SK-N-MC (cell line): ENCODE data around the gene CACHD1.

Experiments used
- EZH2 ChIP-seq: fragments of 200-600 bp; sonication (generic); IDR thresholded peaks from one replicate; pipeline ENCODE4 v1.6.1; 2017; ENCODE audit warnings: antibody characterized with exemption
- FOXP2 ChIP-seq: optimal IDR thresholded peaks from 2 replicates; pipeline ENCODE3; 2011; ENCODE audit warnings: mild to moderate bottlenecking, moderate library complexity; ENCODE audit not compliant: insufficient read depth; ENCODE audit errors: extremely low read length, control extremely low read depth
- POLR2AphosphoS5 ChIP-seq: IDR thresholded peaks from 2 replicates; pipeline ENCODE4 v1.6.1; 2012; ENCODE audit warnings: mild to moderate bottlenecking, low read depth, low read length, borderline replicate concordance

GRCh38 chr1:64537942-64538341 is 68.0 kb downstream of the CACHD1 start:
- TF ChIP-seq POLR2AphosphoS5 (no peak; the same call in 1 of the 2 replicates), EZH2 (no peak), FOXP2 (no peak)
